CD4-positive, alpha-beta T cell treated with Interleukin-10 for 1 hour (primary cell): ENCODE results near the gene CDS1.
"Not testable (repeated sequence)": the region's sequence is repeated elsewhere in the genome, so short reads cannot be mapped to it uniquely, and the experiment has no call there.

Source experiments
- DNase-seq: peaks from one replicate; pipeline ENCODE4 v3.0.0-alpha.2; 2020

Gene CDS1

DNA sequence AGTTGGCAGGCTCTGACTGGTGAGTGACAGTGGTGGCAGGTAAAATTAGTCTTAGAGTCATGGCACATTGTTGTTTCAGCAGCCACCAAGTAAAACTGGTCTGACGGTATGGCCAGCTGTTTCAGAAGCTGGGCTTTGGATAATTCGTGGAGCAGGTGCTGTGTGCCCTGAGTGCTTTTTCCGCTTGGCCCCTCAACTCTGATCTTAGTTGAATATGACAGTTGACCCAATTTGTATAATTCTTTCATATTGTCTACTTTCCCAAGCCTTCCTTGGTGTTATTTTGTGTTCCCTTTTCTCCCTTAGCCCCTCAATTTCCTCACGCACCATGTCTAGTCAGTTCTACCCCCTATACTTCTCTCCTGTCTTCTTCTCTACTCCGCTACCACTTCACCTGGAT is 32.0 kb downstream of the CDS1 start:
- no peak for DNase-seq

DNA sequence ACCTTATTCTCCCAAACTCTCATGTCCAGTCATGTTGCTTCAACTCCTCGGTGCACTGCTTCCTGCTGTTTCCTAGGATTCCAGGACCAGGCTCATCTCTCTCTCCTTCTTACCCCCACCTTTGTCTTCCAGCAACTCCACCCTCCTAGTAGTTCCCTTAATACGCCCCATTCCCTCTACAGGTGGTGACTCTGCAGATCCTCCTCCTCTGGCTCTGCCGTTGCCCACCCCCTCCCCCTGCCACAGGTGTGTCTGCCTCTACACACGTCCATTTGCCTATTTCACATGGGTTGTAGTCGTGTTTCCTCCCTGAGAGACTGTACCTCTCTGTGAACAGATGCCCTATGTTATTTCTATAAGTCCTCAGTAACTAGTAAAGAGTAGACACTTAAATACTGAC is 32.4 kb downstream of the CDS1 start:
- no peak for DNase-seq

- no peak for DNase-seq
Measured at GRCh38 chr4:84622959-84623358, 40.0 kb downstream of the CDS1 start.

- DNase-seq: no peak
Measured at GRCh38 chr4:84623661-84624060, 40.7 kb downstream of the CDS1 start.

- DNase-seq: no peak
Measured at GRCh38 chr4:84626673-84627072, 43.7 kb downstream of the CDS1 start.

DNA sequence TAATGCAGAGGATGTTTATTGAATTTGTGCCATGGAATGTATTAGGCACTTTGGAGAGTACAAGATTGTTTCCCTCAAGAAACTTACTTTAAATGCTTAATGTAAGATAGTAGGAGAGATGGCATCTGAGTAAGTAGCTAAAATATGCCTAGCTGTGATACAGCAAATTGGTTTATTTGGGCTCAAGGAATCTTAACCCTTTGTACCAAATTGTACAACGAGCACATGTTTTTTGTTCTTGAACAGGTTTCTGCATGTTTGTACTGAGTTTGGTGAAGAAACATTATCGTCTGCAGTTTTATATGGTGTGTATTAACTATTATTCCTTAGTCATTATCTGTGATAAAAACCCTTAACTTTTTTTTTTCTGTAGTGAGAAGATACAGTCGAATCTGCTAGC is 48.6 kb downstream of the CDS1 start:
- no peak for DNase-seq

DNA sequence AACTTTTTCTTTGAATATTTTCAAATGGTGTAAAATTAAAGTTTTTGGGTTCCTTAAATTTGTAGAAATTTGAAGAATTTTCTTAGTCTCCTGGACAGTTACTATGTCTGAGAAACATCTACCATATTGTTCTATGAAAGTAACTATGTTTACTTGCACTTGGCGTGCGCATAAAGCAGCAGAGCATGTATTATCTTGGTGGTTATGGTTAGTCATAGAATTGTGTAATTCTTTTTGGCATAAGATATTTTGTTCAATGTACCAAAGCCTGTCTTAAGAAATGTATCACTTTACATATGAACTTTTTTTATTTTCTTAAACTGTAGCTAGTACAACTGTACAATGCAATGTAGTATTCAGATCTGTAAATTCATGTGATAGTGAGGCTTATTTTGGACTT is 49.2 kb downstream of the CDS1 start:
- no peak for DNase-seq

DNA sequence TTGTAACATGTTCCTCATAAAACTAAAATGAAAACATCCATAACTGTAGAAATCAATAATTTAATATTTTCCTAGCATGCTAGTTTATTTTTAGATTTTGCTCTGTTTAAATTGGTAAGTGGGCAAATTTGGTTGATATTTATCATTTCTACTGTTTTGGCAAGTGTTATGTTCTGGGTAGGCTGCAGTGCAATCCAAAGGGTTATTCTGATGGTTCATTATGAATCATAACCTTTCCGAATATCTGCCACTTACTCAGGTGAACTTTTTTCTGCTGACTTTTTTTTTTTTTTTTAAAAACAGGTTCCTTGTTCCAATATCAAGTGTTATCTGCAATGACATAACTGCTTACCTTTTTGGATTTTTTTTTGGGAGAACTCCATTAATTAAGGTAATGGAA is 52.0 kb downstream of the CDS1 start:
- no peak for DNase-seq

DNA sequence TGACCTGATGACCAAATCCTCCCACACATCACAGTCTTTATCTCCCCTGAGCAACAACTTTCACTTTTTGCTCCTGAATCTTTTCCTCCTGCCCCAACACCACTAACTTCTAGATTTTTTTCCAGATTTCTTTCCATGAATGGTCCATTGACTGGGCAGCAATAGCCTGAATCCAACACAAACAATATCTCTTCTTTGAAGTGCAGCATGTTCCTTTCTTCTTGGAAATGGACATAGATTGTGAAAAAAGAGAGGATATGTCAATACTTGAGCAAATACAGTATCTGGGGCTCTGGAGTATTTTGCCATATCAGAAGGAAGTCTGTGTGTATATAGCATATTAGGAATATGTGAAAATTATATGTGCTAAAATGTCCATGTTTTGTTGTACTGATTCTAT is 55.2 kb downstream of the CDS1 start:
- DNase-seq: no peak

GRCh38 chr4:84639145-84639544 is 56.2 kb downstream of the CDS1 start:
- DNase-seq: no peak

GRCh38 chr4:84644087-84644486 is 61.2 kb downstream of the CDS1 start:
- no peak for DNase-seq

DNA sequence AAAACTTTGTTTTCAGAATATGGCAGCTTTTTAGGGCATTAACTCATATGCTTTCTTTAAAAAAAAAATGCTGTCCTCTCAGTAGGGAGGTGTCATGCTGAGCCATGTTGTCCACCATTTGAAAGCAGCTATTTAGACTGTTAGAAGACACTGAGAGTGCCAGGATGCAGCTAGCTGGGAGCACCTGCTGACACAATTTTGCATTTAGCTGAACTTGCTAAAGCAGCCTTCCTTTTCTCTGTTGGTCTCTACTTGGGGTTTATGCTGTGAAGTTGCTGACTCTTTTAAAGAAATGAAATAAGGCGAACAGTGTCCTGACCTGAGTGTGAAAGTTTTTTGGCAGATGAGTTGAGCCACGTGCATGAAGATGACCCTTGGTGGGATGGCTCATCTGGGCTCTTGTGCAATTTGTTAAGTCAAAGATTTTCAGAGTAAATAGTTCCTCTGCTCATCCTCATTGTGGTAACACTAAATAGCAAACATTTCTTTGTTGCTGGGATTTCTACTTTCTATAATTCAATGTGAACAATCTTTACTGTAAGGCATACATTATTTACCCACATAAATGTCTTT is 64.5 kb downstream of the CDS1 start:
- no peak for DNase-seq

DNA sequence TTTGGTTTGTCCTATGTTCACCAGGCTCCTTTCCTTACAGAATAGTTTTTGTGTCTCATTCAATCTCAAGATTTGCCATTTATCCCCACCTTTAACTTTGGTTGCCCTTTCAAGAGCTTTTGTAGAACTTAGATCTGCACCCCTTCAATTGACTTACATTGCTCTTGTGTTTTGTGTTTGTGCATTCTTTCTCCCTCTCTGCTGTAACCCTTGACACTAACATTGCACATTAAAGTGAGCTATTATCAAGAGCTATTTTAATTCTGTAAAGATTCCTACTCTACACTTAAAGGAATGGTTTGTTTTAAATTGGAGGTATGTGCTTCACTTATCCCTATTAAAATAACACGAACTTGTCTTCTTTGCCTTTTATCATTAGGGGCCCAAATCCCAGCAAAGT is 65.3 kb downstream of the CDS1 start:
- no peak for DNase-seq

GRCh38 chr4:84648863-84649647 is 66.1 kb downstream of the CDS1 start:
- no peak for DNase-seq

GRCh38 chr4:84651499-84651898 is 68.6 kb downstream of the CDS1 start:
- DNase-seq: no peak

DNA sequence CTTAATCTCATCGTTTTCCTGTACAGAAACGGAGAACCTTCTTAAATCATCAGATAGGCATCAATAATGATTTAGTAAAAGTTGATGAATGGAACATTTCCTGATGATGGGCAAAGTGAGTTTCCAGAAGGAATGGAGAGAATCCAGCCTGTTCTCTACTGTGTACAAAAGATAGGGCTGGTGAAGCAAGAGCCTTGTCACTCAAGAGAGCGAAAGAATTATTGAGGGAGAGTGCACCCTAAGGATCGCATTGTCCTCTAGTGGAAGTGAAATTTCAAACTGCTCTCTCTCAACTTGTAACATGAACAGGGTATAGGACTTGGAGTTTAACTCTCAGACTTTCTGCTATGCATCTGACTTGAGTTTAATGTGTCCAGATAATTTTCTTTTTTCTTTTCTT is 69.6 kb downstream of the CDS1 start:
- DNase-seq: no peak

- DNase-seq: no peak
Measured at GRCh38 chr4:84660606-84661005, 77.7 kb downstream of the CDS1 start.

GRCh38 chr4:84661191-84661939 is 78.4 kb downstream of the CDS1 start:
- DNase-seq: no peak

GRCh38 chr4:84664767-84665166 is 81.8 kb downstream of the CDS1 start:
- DNase-seq: not testable (repeated sequence)

DNA sequence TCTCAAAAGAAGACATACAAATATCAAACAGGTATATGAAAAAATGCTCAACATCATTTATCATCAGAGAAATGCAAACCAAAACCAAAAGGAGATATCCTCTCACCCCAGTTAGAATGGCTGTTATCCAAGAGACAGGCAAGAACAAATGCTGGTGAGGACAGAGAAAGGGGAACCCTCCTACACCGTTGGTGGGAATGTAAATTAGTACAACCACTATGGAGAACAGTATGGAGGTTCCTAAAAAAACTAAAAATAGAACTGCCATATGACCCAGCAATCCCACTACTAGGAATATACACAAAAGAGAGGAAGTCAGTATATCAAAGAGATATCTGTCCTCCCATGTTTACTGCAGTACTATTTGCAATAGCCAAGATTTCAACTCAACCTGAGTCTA is 83.5 kb downstream of the CDS1 start:
- DNase-seq: no peak

- no peak for DNase-seq
Measured at GRCh38 chr4:84669201-84669600, 86.3 kb downstream of the CDS1 start.

- no peak for DNase-seq
Measured at GRCh38 chr4:84672177-84672576, 89.2 kb downstream of the CDS1 start.

GRCh38 chr4:84673475-84674240 is 90.7 kb downstream of the CDS1 start:
- DNase-seq: no peak
